ENCODE results near the gene MAGED4.

Gene MAGED4

GRCh38 chrX:52213276-52213675 lies 28.6 kb downstream of the MAGED4 start:
- in situ Hi-C loops (cut with HindIII; ENCODE audit: low sequenced_read_pairs) = no loop called here
- no peak for TF ChIP-seq CTCF (IDR thresholded peaks at IDR 0.05; ENCODE audit: low read depth, low read length)
- no peak for DNase-seq (ENCODE audit: low read depth, low spot score)
- H3K4me3 ChIP-seq (ENCODE audit: low read depth, low read length) = no peak overlapping the region

DNA sequence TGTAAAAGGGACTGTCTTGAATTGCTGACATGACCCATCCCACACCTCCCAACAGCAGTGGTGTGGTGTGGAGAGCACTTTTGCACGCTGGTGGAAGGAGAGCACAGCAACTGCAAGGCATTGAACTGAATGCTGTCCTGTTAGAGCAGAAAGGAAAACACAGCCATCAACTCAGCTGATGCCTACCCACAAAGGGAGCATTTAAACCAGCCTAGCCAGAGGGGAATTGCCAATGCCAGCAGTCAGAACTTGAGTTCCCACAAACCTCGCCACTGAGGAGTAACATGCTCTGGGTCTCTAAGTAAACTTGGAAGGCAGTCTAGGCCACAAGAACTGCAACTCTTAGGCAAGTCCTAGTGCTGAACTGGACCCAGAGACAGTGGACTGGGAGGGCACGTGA lies 31.9 kb downstream of the MAGED4 start:
- H3K4me3 ChIP-seq (ENCODE audit: low read depth, low read length) = no peak overlapping the region
- no peak for DNase-seq (ENCODE audit: low read depth, low spot score)
- in situ Hi-C loops (cut with HindIII; ENCODE audit: low sequenced_read_pairs) = no loop called here
- TF ChIP-seq CTCF (IDR thresholded peaks at IDR 0.05; ENCODE audit: low read depth, low read length) = no peak

DNA sequence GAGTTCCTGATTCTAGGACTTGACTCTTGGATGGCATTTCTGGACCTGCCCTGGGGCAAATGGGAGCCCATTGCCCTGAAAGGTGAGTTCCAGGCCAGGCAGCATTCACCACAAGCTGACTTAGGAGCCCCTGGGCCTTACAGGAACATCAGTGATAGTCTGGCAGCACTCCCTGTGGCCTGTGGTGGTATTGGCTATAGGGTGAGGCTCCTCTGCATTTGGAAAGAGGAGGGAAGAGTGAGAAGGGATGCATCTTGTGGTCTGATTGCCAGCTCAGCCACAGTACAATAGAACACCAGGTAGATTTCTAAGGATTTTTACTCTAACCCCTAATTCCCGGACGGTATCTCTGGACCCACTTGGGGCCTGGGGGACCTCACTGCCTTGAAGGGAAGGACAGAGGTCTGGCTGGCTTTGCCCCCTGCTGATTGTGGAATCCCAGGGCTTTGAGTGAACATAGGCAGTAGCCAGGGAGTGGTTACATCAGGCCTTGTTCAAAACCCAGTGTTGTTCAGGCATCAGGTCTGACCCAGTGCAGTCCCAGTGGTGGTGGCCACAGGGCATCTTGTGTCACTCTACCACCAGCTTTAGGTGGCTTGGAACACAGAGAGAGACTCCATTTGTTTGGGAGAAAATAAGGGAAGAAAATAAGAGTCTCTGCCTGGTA lies 32.9 kb downstream of the MAGED4 start:
- TF ChIP-seq CTCF (IDR thresholded peaks at IDR 0.05; ENCODE audit: low read depth, low read length) = no peak
- in situ Hi-C loops (cut with HindIII; ENCODE audit: low sequenced_read_pairs) = no loop called here
- no peak for DNase-seq (ENCODE audit: low read depth, low spot score)
- no peak overlapping the region for H3K4me3 ChIP-seq (ENCODE audit: low read depth, low read length)

DNA sequence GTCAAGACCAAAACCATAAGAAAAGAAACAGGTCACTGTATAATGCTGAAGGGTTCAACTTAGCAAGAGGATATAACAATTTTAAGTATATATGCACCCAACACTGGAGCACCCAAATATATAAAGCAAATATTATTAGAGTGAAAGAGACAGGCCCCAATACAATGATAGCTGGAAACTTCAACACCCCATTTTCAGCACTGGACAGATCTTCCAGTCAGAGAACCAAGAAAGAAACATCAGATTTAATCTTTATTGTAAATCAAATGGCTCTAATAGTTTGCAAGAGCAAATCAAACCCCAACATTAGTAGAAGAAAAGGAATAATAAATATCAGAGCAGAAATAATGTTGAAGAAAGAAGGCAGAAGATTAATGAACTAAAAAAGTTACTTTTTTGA lies 36.2 kb downstream of the MAGED4 start:
- no peak for TF ChIP-seq CTCF (IDR thresholded peaks at IDR 0.05; ENCODE audit: low read depth, low read length)
- DNase-seq (ENCODE audit: low read depth, low spot score) = no peak
- in situ Hi-C loops (cut with HindIII; ENCODE audit: low sequenced_read_pairs) = no loop called here
- H3K4me3 ChIP-seq (ENCODE audit: low read depth, low read length) = no peak overlapping the region
